HepG2 (cell line): ENCODE results near the gene FAM114A1. TPM values are rescaled to one million over a fixed set of nuclear protein-coding genes. Genes with fewer than 3 reads are reported as not detected.

ENCODE experiments used
- ATF7-NPFF ChIP-seq: sonication (generic); formaldehyde crosslinking; IDR thresholded peaks from 2 replicates; pipeline ENCODE4 v1.8.1; 2023; ENCODE audit warnings: mild to moderate bottlenecking, low read depth, missing genetic modification reagents, moderate library complexity
- CAMTA2 ChIP-seq: sonication (generic); formaldehyde crosslinking; IDR thresholded peaks from 2 replicates; pipeline ENCODE4 v1.4.0; 2020; ENCODE audit warnings: mild to moderate bottlenecking, missing genetic modification reagents, borderline replicate concordance
- CENPBD1 ChIP-seq: sonication (generic); formaldehyde crosslinking; IDR thresholded peaks from 2 replicates; pipeline ENCODE4 v1.8.0; 2022; ENCODE audit warnings: missing genetic modification reagents, low read depth, mild to moderate bottlenecking, borderline replicate concordance
- ESRRA ChIP-seq: sonication (generic); formaldehyde crosslinking; IDR thresholded peaks from 2 replicates; pipeline ENCODE4 v1.5.1; 2020; ENCODE audit warnings: mild to moderate bottlenecking, low read depth, missing genetic modification reagents
- FOXK1 ChIP-seq: sonication (generic); formaldehyde crosslinking; IDR thresholded peaks from 2 replicates; pipeline ENCODE4 v1.4.0; 2020; ENCODE audit warnings: low read depth, missing genetic modification reagents, borderline replicate concordance
- HMGA1 ChIP-seq: sonication (generic); formaldehyde crosslinking; conservative IDR thresholded peaks from 2 replicates; pipeline ENCODE4 v1.4.0; 2020; ENCODE audit warnings: missing genetic modification reagents
- JDP2 ChIP-seq: sonication (generic); formaldehyde crosslinking; IDR thresholded peaks from 2 replicates; pipeline ENCODE4 v1.8.1; 2022; ENCODE audit warnings: missing genetic modification reagents, borderline replicate concordance
- KMT2A ChIP-seq: sonication (generic); formaldehyde crosslinking; IDR thresholded peaks from 2 replicates; pipeline ENCODE4 v1.4.0; 2020; ENCODE audit warnings: missing genetic modification reagents
- KMT2B ChIP-seq: IDR thresholded peaks from 2 replicates; pipeline ENCODE4 v1.6.1; 2016; ENCODE audit warnings: missing genetic modification reagents, missing compliant biosample characterization
- POLR2G ChIP-seq: fragments of 200-400 bp; formaldehyde crosslinking; IDR thresholded peaks from 2 replicates; pipeline ENCODE4 v1.6.1; 2018; ENCODE audit warnings: mild to moderate bottlenecking, low read depth, low read length, moderate library complexity
- SMAD3 ChIP-seq: sonication (generic); formaldehyde crosslinking; IDR thresholded peaks from 2 replicates; pipeline ENCODE4 v1.4.0; 2020; ENCODE audit warnings: missing genetic modification reagents
- SSRP1 ChIP-seq: IDR thresholded peaks from 2 replicates; pipeline ENCODE4 v1.6.1; 2016; ENCODE audit warnings: control low read depth
- STAT5B ChIP-seq: sonication (generic); formaldehyde crosslinking; IDR thresholded peaks from 2 replicates; pipeline ENCODE4 v1.4.0; 2020; ENCODE audit warnings: missing genetic modification reagents
- YY1 ChIP-seq: IDR thresholded peaks from 2 replicates; pipeline ENCODE4 v1.6.1; 2011; ENCODE audit warnings: low read length, low read depth, moderate library complexity, mild to moderate bottlenecking; ENCODE audit not compliant: insufficient read depth, insufficient replicate concordance
- ZIK1 ChIP-seq: sonication (generic); formaldehyde crosslinking; IDR thresholded peaks from 2 replicates; pipeline ENCODE4 v1.5.0; 2020; ENCODE audit warnings: mild to moderate bottlenecking, low read depth, missing genetic modification reagents, borderline replicate concordance
- ZNF142 ChIP-seq: sonication (generic); formaldehyde crosslinking; IDR thresholded peaks from 2 replicates; pipeline ENCODE4 v1.4.0; 2020; ENCODE audit warnings: missing genetic modification reagents
- ZNF549 ChIP-seq: sonication (generic); formaldehyde crosslinking; IDR thresholded peaks from 2 replicates; pipeline ENCODE4 v1.5.0; 2020; ENCODE audit warnings: missing genetic modification reagents
- polyA plus RNA-seq, 8 experiments: library from polyadenylated mRNA; depleted of rRNA in 3 of 8; stranded (reverse) in 7 of 8; unstranded in 1 of 8; fragments of >200 nt; fragmentation: Illumina TruSeq in 4 of 8; extraction: Trizol in 4 of 8; gene quantifications; 2 replicates each; pipeline versions ENCODE4 v1.2.1 to v1.2.3, GENCODE V29; 2011 to 2016; ENCODE audit warnings: low read depth in 4 of 8, missing spikeins in 1 of 8, mixed read lengths in 1 of 8; ENCODE audit not compliant: insufficient read depth in 1 of 8
- total RNA-seq, 5 experiments: library from RNA; depleted of rRNA; stranded (reverse); fragments of >200 nt; fragmentation: Illumina TruSeq; extraction: Trizol; gene quantifications; 2 replicates each; pipeline ENCODE4 v1.2.3, GENCODE V29; 2016; ENCODE audit warnings: low read depth in 1 of 5
- TF ChIP-seq, protein P1 (sequence below): sonication (generic); formaldehyde crosslinking; IDR thresholded peaks from 2 replicates; pipeline ENCODE4 v1.5.0; 2020; ENCODE audit warnings: missing genetic modification reagents, mild to moderate bottlenecking, borderline replicate concordance
- TF ChIP-seq, protein P2 (sequence below): sonication (generic); formaldehyde crosslinking; IDR thresholded peaks from 2 replicates; pipeline ENCODE4 v1.4.0; 2020; ENCODE audit warnings: missing genetic modification reagents, borderline replicate concordance
- TF ChIP-seq, protein P3 (sequence below): sonication (generic); formaldehyde crosslinking; IDR thresholded peaks from 2 replicates; pipeline ENCODE4 v1.8.0; 2023; ENCODE audit warnings: mild to moderate bottlenecking, missing genetic modification reagents

The FAM114A1 gene
- total and polyA plus RNA-seq, 2 of the 13 experiments (the other 11 are each of a cell fraction or from before 2014, with no cell fraction given) = 61.0 to 76.9 TPM

DNA sequence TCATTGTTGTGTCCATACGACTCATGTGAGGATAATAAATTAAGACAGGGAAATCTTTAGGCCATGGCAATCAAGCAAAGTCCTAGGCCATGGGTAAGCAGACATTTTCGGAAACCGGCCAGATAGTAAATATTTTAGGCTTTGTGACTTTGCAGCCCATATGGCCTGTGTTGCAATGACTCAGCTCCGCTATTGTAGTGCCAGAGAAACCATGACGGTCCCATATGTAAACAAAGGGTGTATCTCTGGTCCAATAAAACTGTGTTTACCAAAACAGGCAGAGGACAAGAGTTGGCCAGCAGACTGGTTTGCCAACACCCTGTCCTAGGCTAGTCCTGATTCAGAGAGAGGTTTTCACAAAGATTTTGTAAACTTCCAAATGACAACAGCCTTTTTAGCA is 5.0 kb downstream of the FAM114A1 start (continued):
- no peak for TF ChIP-seq CENPBD1 (CRISPR knock-in tag)
- TF ChIP-seq ZNF142 (CRISPR knock-in tag) = no peak
- TF ChIP-seq, protein P1, sequence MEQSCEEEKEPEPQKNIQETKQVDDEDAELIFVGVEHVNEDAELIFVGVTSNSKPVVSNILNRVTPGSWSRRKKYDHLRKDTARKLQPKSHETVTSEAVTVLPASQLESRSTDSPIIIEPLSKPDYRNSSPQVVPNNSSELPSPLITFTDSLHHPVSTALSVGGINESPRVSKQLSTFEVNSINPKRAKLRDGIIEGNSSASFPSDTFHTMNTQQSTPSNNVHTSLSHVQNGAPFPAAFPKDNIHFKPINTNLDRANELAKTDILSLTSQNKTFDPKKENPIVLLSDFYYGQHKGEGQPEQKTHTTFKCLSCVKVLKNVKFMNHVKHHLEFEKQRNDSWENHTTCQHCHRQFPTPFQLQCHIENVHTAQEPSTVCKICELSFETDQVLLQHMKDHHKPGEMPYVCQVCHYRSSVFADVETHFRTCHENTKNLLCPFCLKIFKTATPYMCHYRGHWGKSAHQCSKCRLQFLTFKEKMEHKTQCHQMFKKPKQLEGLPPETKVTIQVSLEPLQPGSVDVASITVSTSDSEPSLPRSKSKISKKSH (CRISPR knock-in tag) = no peak
- no peak for TF ChIP-seq CAMTA2
- no peak for TF ChIP-seq HMGA1 (CRISPR knock-in tag)
- TF ChIP-seq SSRP1 (CRISPR knock-in tag) = no peak
- TF ChIP-seq JDP2 = no peak
- TF ChIP-seq POLR2G = peak; percentile 51; the same call in 1 of the 2 replicates
- no peak for TF ChIP-seq ESRRA (CRISPR knock-in tag)
- TF ChIP-seq SMAD3 (CRISPR knock-in tag) = no peak
- no peak for TF ChIP-seq YY1
- TF ChIP-seq ATF7-NPFF (CRISPR knock-in tag) = no peak
- no peak for TF ChIP-seq KMT2A
- TF ChIP-seq, protein P2, sequence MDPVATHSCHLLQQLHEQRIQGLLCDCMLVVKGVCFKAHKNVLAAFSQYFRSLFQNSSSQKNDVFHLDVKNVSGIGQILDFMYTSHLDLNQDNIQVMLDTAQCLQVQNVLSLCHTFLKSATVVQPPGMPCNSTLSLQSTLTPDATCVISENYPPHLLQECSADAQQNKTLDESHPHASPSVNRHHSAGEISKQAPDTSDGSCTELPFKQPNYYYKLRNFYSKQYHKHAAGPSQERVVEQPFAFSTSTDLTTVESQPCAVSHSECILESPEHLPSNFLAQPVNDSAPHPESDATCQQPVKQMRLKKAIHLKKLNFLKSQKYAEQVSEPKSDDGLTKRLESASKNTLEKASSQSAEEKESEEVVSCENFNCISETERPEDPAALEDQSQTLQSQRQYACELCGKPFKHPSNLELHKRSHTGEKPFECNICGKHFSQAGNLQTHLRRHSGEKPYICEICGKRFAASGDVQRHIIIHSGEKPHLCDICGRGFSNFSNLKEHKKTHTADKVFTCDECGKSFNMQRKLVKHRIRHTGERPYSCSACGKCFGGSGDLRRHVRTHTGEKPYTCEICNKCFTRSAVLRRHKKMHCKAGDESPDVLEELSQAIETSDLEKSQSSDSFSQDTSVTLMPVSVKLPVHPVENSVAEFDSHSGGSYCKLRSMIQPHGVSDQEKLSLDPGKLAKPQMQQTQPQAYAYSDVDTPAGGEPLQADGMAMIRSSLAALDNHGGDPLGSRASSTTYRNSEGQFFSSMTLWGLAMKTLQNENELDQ (CRISPR knock-in tag) = no peak
- no peak; the same call in 1 of the 2 replicates for TF ChIP-seq KMT2B (CRISPR knock-in tag)
- no peak for TF ChIP-seq ZNF549 (CRISPR knock-in tag)
- TF ChIP-seq STAT5B (CRISPR knock-in tag) = no peak
- TF ChIP-seq, protein P3, sequence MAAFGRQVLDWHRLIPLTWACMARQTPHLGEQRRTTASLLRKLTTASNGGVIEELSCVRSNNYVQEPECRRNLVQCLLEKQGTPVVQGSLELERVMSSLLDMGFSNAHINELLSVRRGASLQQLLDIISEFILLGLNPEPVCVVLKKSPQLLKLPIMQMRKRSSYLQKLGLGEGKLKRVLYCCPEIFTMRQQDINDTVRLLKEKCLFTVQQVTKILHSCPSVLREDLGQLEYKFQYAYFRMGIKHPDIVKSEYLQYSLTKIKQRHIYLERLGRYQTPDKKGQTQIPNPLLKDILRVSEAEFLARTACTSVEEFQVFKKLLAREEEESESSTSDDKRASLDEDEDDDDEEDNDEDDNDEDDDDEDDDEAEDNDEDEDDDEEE (CRISPR knock-in tag) = no peak
- TF ChIP-seq FOXK1 = peak; percentile 88; the same call in 1 of the 2 replicates
- no peak for TF ChIP-seq ZIK1 (CRISPR knock-in tag)
